ENCODE measurements around the gene MYBL2. TPM values are rescaled to one million over a fixed set of nuclear protein-coding genes. Genes with fewer than 3 reads are reported as not detected.

MYBL2 gene
- total RNA-seq, 1 donor from 2014 or later, result 24.3 TPM

- Mint-ChIP-seq H3K36me3 (no peaks in the 10 kb centered on the region), H3K27ac (no peak overlapping the region), H3K4me3 (no peak overlapping the region), H3K9me3 (peaks cover 7% of the 10 kb centered on the region), H3K27me3 (ENCODE audit: low read depth) (peaks cover 4% of the 10 kb centered on the region), H3K4me1 (no peaks in the 10 kb centered on the region)
- no peak for DNase-seq (ENCODE audit: low spot score in 2 of 2, unreplicated experiment in 2 of 2)
- no peak for TF ChIP-seq CTCF (IDR thresholded peaks at IDR 0.05; ENCODE audit: unreplicated experiment)
Measured at GRCh38 chr20:43725666-43726065, 58.8 kb downstream of the MYBL2 start.

- H3K9me3 Mint-ChIP-seq, result peaks cover 7% of the 10 kb centered on the region
- no peak overlapping the region for H3K27ac Mint-ChIP-seq
- H3K4me3 Mint-ChIP-seq, result no peak overlapping the region
- no peaks in the 10 kb centered on the region for H3K36me3 Mint-ChIP-seq
- TF ChIP-seq CTCF (IDR thresholded peaks at IDR 0.05; ENCODE audit: unreplicated experiment), result no peak
- no peak for DNase-seq (ENCODE audit: low spot score in 2 of 2, unreplicated experiment in 2 of 2)
- H3K4me1 Mint-ChIP-seq, result no peaks in the 10 kb centered on the region
- H3K27me3 Mint-ChIP-seq (ENCODE audit: low read depth), result peaks cover 7% of the 10 kb centered on the region
Measured at GRCh38 chr20:43726333-43726732, 59.4 kb downstream of the MYBL2 start.

- Mint-ChIP-seq H3K36me3 (no peaks in the 10 kb centered on the region), H3K9me3 (peaks cover 7% of the 10 kb centered on the region), H3K4me1 (no peaks in the 10 kb centered on the region), H3K27me3 (ENCODE audit: low read depth) (peaks cover 9% of the 10 kb centered on the region), H3K4me3 (no peak within 1 kb of the TSS), H3K27ac (no peak within 1 kb of the TSS)
- DNase-seq (ENCODE audit: low spot score in 2 of 2, unreplicated experiment in 2 of 2), result no peak
- TF ChIP-seq CTCF (IDR thresholded peaks at IDR 0.05; ENCODE audit: unreplicated experiment), result no peak
Measured at GRCh38 chr20:43726811-43727338, 60.0 kb downstream of the MYBL2 start, which contains the start of gene GTSF1L. Gene GTSF1L, minus strand, starts transcription at chr20:43727002. Its CDS starts 308 bp downstream, at chr20:43726694.

GRCh38 chr20:43727980-43728590, 61.2 kb downstream of the MYBL2 start:
- Mint-ChIP-seq H3K4me3 (no peak overlapping the region), H3K9me3 (peaks cover 7% of the 10 kb centered on the region), H3K27ac (no peak overlapping the region), H3K4me1 (no peaks in the 10 kb centered on the region), H3K36me3 (no peaks in the 10 kb centered on the region), H3K27me3 (ENCODE audit: low read depth) (peaks cover 11% of the 10 kb centered on the region)
- DNase-seq (ENCODE audit: low spot score in 2 of 2, unreplicated experiment in 2 of 2), result no peak
- no peak for TF ChIP-seq CTCF (IDR thresholded peaks at IDR 0.05; ENCODE audit: unreplicated experiment)

GRCh38 chr20:43728686-43729255, 61.9 kb downstream of the MYBL2 start:
- Mint-ChIP-seq H3K27ac (no peak overlapping the region), H3K9me3 (peaks cover 7% of the 10 kb centered on the region), H3K4me1 (no peaks in the 10 kb centered on the region), H3K4me3 (no peak overlapping the region), H3K36me3 (no peaks in the 10 kb centered on the region), H3K27me3 (ENCODE audit: low read depth) (peaks cover 14% of the 10 kb centered on the region)
- no peak for DNase-seq (ENCODE audit: low spot score in 2 of 2, unreplicated experiment in 2 of 2)
- no peak for TF ChIP-seq CTCF (IDR thresholded peaks at IDR 0.05; ENCODE audit: unreplicated experiment)
